ENCODE measurements around the gene SYT1.
A peak's percentile ranks its signal among the peaks of the same experiment; 100 is the strongest.

SYT1 gene

DNA sequence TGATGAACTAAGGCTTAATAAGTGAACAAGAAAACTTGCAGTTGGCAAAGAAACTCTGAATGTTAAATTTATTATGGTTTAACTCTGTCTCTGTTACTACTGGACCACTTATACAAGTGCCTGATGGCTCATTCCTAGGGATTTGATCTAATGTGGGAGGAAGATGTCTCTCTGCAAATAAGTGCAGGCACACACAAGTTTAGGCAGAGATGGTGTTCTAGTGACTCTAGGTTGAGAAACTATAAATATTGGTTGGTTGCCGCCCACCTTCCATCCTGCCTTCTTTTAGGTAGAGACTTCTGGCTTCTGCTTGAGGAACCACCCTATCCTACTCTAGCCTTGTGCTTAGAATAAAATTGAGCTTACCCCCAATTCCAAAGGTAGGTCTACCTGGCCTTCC is 570.0 kb downstream of the SYT1 start:
- DNase-seq = no peak

GRCh38 chr12:79435742-79436141 is 571.2 kb downstream of the SYT1 start:
- no peak for DNase-seq

GRCh38 chr12:79438480-79439174 is 574.1 kb downstream of the SYT1 start:
- no peak for DNase-seq

GRCh38 chr12:79439175-79439825 is 574.7 kb downstream of the SYT1 start:
- DNase-seq = no peak

DNA sequence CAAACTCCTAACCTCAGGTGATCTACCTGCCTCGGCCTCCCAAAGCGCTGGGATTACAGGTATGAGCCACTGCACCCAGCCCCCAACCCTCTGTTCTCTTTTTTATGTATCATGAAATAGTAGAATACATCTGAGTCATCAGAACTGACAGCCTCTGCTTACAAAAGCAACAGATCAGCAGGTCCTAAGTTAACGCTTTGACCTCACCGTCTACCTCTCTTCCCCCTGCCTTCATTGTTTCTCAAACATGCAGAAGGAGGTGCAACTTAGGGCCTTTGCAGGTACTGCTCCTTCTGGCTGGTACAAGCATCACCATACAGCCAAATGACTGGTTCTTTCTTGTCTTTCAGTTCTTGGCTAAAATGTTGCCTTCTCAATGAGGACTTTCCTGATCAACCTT is 577.0 kb downstream of the SYT1 start:
- DNase-seq = no peak

GRCh38 chr12:79442396-79442795 is 577.8 kb downstream of the SYT1 start:
- no peak for DNase-seq

DNA sequence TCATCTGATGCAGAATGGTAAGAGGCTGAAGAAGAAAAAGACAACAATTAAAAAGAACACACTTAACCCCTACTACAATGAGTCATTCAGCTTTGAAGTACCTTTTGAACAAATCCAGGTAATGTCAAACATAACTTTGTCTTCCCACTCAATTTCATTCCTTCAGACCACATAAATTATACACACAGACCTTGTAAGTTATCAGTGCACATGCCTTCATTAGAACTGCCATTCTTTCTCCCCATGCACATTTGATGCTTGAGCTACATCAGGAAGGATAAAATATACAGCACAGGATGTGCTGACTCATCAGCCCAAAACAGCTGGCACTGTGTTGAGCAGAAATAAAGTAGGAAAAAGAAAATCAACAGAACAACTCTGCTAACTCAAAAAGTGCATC is 579.5 kb downstream of the SYT1 start:
- no peak for DNase-seq

- no peak for DNase-seq
Measured at GRCh38 chr12:79448816-79449215, 584.2 kb downstream of the SYT1 start.

GRCh38 chr12:79451365-79451764 is 586.8 kb downstream of the SYT1 start:
- DNase-seq = no peak

GRCh38 chr12:79451978-79452377 is 587.4 kb downstream of the SYT1 start:
- DNase-seq = peak in 18 of 58 donors; percentile 3 to 49 (median 16)

GRCh38 chr12:79452906-79453305 is 588.3 kb downstream of the SYT1 start:
- no peak for DNase-seq

DNA sequence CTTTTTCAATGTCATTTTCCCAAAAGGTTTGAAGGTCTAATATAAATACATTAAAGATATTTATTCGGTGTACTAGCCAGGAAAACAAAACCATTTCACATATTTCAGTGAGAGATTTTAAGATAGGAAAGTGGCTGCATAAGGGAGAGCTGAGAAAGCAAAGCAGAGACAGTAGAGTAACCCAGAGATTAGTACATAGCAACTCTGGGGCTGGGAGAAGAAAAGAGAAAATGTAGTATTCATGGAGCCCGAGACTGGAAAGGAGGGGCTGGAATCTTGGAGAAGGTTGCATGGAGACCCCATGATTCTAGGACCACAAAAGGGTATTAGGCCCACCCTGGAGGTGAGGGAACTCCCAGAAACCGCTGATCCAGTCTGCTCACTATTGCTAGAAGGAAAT is 589.2 kb downstream of the SYT1 start:
- no peak for DNase-seq

GRCh38 chr12:79454338-79454843 is 589.8 kb downstream of the SYT1 start:
- no peak for DNase-seq

GRCh38 chr12:79455286-79455685 is 590.7 kb downstream of the SYT1 start:
- DNase-seq = no peak

DNA sequence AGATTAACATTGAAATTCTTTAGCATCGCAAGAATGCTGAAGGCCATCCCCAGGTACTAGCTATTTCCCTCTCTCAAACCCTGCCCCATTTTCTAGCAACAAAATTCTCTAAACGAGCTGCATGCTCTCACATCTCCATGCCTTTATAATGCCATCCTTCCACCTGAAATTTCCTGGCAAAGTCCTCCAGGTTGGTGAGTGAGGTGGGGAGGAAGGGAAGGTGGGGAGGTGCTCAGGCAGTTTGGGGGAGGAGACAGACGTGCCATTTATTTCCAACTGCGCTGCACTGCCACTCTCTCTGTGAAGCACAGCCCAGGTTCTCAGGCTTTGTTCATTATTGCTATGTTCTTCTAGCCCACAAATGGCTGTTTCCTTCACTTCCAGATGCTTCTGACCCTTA is 617.7 kb downstream of the SYT1 start:
- peak in 3 of 58 donors; percentile 1 to 3 (median 2) for DNase-seq

DNA sequence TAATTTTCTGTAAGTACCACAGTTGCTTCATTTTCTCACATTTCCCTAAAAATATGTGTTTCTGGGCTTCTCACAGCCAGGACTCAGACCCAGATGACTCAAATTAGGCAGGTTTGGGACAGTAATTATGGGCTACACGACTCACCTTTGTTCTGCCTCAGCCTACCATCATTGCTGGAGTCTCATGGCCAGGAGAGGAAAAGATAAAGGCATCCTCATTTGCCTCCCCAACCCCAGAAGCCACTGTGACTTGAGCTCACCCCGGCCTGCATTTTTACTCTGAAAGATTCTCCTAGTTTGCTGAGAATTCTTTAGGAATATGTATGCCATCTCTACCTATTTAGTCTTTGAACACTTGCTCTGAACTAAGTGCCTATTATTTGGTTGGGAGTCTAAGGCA is 618.3 kb downstream of the SYT1 start:
- DNase-seq = no peak

DNA sequence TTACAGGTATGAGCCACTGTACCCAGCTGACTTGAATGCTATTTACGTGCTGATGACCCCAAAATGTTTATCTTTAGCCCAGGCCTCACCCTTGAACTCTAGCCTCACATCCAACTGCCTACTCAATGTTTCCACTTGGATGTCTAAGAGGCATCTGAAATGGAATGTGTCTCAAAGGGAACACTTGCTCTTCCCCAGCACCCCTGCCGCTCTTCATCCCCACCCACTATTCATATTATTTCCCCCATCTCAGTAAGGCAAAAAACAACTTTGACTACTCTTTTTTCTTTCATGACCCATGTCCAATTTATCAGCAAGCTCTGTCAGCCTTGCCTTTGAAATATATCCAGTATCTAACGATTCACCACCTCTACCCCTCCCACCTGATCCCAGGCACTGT is 621.6 kb downstream of the SYT1 start:
- DNase-seq = no peak

DNA sequence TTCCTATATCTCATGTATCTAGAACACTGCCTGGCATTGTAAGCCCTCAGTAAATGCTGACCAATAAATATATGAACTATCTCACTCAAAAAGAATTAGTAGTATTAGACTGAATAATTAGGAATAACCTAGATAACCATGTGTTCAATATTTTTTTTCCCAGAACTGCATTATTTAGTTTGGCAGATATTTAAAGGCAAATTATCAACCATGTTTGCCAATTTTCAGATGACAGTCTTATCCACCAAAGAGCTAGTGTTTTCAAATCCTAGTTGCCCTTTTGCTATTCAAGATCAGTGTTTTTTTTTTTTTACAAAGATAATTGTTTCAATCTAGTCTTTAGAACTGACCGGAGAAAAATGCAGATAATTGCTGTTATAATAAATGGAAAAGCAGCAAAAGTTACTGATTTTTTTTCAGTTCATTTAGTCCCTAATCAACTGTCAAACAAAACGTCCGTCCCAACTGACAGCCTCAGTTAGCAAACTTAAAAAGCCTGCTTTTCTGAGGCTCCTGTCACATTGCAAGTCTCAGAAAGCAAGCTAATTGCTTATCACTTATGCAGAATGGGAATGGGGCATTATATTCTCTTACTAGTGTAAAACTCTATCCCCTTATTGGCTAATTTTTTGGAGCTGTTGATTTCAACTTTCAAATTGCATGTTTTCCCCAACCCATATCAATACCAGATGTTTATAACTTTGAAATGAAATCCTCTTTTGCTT is 623.0 kb downstream of the SYT1 start:
- no peak for DNase-seq
